GM19328 (cell line): ENCODE data around the gene TLE3.
"Not testable (repeated sequence)": the region's sequence is repeated elsewhere in the genome, so short reads cannot be mapped to it uniquely, and the experiment has no call there.

ENCODE experiments used
- ATAC-seq: cut with Tn5 transposase; IDR thresholded peaks from one replicate; pipeline ENCODE4 v1.9.1; 2021; ENCODE audit warnings: mild to moderate bottlenecking, moderate library complexity; ENCODE audit not compliant: unreplicated experiment

The TLE3 gene

GRCh38 chr15:70097321-70098152, at the start of gene TLE3:
Gene TLE3 (minus strand): TSS chr15:70097917. CDS start chr15:70096798, 1,119 bp downstream.
- peak; percentile 51 for ATAC-seq

- ATAC-seq: no peak
These were observed 49.6 kb upstream of the TLE3 start for GRCh38 chr15:70147178-70147760.

GRCh38 chr15:70146771-70147170, 49.1 kb upstream of the TLE3 start:
- no peak for ATAC-seq

GRCh38 chr15:70146162-70146561, 48.4 kb upstream of the TLE3 start:
- no peak for ATAC-seq

- ATAC-seq: no peak
These were observed 47.5 kb upstream of the TLE3 start for GRCh38 chr15:70145261-70145660.

DNA sequence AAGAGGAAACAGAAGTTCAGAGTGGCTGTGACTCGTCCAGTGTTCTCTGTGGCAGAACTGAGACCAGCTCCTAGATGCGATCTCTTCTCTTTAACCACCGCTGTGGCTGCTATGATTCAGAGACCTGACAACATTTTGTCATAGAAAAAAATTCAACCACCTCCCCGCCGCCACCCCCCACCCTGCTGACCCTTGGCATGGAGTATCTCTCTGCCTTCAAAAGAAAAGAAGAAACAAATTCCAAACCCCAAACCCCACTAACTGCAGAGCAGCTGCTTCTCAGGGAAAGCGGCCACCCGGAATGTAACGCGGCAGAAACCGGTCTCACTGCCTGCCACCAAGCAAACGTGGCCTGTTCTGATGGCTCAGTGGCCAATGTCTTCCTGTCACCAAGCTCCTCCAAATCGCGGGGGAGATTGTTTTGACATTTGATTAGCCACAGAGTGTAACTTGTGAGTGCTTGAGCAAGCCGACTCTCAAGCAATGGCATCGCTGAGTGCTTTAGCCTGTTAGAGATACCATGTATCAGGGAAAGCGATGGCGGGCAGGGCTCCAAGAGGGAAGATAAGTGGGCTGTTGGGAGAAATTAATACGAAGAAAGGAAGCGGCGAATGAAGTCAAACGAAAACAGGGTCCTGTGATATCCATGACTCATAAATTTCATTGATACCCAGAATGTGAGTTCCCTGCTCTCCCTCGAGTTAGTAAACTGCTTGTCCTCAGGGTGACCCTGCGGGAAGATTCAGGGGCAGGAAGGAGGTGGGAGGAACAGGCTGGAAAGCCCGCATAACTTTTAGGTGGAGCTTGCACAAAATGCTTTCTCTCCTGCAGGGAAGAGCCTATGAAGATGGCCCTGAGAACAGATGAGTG, 44.8 kb upstream of the TLE3 start:
- ATAC-seq: no peak

DNA sequence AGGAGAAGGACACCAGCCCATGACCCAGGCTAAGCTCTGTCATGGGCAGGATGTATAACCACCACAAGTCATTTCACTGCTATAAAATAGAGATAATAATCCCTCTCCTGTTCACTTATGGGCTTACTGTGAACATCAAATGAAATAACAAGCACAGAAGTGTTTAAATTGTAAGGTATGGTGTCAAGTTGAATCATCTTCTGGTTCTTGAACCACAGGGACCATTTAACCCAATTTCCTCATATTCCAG, 44.3 kb upstream of the TLE3 start:
- no peak for ATAC-seq

DNA sequence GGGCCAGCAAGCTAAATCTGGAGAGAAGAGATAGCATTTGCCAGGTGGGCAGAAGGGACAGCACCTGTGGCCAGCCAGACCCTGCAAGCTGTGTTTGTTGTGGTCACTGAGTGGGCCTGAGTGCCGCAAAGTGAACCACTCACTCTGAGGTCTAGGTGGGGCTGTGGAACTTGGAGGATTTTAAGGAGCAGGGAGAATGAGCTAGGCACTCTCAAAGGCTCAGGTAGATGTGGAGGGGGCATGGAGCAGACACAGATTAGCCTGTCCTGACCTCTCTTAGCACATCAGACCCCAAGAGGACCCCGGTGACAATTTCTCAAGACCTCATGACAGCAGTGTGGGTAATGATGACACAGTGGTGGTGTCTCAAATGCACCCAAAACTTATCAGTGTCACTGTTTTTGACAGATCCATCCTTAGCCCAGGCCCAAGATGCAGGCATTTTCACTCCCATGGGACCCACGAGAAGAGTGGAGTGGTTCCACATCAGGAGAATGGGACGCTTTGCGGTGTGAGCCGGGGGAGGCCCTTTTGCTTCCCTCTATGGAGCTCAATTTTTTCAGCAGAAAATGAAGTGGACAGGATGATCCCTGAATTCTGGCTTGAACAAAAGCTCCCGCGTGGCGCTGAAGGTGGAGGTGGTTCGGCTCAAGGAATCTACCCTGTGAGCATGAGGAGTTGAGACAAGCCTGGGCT, 43.8 kb upstream of the TLE3 start:
- no peak for ATAC-seq

GRCh38 chr15:70140543-70141375, 43.0 kb upstream of the TLE3 start:
- no peak for ATAC-seq

DNA sequence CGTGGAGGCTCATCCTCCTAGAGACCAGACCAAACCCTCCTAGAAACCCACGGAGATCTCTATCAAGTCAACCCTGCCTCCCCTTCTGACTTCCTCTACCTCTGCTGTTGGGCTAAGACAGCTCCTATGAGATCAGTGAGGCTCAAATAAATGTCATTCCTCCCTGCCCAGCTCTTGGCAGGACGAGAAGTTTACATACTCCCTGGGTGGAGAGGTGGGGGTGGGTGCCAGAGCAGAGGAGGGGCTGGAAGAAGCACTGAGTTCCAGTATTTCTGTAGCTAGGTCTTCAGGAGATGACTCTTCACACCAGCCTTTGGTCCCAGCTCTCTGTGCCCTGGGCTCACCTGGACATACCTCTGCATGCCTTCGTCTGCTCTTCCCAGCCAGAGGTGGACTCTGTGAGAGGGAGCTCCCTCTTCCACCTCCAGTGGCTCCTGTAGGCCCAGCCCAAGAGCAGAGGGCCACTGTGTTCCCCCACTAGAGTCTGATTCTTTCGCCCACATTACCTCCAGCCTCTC, 42.4 kb upstream of the TLE3 start:
- ATAC-seq: no peak

- ATAC-seq: no peak
These were observed 40.2 kb upstream of the TLE3 start for GRCh38 chr15:70137967-70138366.

DNA sequence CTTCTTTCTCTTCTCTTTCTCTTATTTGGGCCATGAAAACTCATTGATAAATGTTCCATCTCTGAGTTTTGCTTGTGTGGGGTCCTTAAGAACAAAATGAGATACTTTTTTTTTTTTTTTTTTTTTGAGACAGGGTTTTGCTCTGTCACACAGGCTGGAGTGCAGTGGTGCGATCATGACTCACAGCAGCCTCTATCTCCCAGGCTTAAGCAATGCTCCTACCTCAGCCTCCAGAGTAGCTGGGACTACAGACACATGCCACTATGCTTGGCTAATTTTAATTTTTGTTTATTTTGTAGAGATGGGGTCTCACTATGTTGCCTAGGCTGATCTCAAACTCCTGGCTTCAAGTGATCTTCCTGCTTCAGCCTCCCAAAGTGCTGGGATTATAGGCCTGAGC, 39.3 kb upstream of the TLE3 start:
- not testable (repeated sequence) for ATAC-seq

DNA sequence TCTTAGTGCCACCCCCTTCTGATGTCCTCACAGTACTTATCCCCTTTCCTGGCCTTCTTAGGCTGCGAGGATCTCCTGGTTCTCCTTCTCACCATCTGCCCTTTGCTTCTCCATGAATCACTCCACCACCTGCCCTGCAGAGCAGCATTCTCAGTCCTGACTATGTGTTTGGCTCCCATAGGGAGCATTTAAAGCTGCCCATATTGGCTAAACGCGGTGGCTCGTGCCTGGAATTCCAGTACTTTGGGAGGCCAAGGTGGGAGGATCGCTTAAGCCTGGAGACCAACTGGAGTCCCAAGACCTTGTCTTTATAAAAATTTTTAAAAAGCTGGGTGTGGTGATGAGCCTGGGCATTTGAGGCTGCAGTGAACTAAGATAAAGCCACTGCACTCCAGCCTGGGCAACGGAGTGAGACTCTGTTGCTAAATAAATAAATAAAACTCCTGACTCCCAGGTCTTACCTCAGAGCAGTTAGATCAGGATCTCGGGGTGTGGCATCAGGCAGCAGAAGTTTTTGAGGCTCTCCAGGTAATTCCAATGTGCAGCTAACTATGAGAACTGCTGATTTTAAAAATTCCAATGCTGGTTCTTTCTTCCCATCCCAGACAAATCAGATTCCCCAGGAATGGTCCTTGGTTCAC, 36.2 kb upstream of the TLE3 start:
- ATAC-seq: no peak

- no peak for ATAC-seq
These were observed 35.6 kb upstream of the TLE3 start for GRCh38 chr15:70133296-70133695.

DNA sequence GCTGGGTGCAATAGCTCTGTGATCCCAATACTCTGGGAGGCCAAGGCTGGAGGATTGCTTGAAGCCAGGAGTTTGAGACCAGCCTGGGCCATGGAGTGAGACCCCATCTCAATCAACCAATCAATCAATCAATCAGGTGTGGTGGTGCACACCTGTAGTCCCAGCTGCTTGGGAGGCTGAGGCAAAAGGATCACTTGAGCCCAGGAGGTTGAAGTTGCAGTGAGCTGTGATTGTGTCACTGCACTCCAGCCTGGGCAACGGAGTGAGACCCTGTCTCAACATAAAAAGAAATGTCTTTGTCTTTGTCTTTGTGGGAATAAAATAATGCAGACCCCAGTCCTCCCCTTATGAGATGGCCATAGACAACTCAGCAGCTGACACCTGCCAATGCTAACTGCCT, 34.9 kb upstream of the TLE3 start:
- ATAC-seq: no peak

DNA sequence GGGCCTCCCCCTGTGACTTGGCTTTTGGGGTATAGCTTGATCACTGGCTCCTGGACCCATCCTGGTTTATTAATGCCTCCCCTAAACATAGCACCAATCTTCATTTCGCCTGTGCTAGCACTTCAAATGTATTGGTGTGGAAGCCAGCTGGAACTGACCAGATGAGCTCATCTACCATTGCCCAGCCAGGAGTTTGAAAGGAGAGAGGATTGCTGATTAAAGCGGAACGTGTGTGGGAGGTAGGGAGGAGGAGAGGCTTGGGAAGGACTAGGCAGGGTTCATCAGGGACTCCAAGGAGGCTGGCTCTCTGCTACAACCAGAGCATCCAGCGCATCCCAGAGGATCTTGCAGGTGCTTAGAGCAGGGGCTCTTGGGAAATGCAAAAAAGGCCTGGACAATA, 34.4 kb upstream of the TLE3 start:
- no peak for ATAC-seq

GRCh38 chr15:70128414-70129140, 30.9 kb upstream of the TLE3 start:
- ATAC-seq: no peak

- ATAC-seq: no peak
These were observed 30.2 kb upstream of the TLE3 start for GRCh38 chr15:70127770-70128413.
